Fibroblast of skin of right quadriceps (primary cell): Measurements from ENCODE around the gene SPHKAP.
"Not testable (repeated sequence)": the region's sequence is repeated elsewhere in the genome, so short reads cannot be mapped to it uniquely, and the experiment has no call there.

Experiments used
- DNase-seq: peaks from one replicate; pipeline ENCODE4 v3.0.0-alpha.2; 2013

The SPHKAP gene

GRCh38 chr2:228181098-228182019 lies at the start of gene SPHKAP:
Gene SPHKAP (minus strand): TSS chr2:228181687. CDS start chr2:228181598, 89 bp downstream.
- DNase-seq, result no peak

GRCh38 chr2:228227466-228227865 lies 46.0 kb upstream of the SPHKAP start:
- no peak for DNase-seq

- no peak for DNase-seq
Measured at GRCh38 chr2:228224410-228224809, 42.9 kb upstream of the SPHKAP start.

- not testable (repeated sequence) for DNase-seq
Measured at GRCh38 chr2:228218593-228218992, 37.1 kb upstream of the SPHKAP start.

GRCh38 chr2:228197504-228197903 lies 16.0 kb upstream of the SPHKAP start:
- DNase-seq, result no peak

GRCh38 chr2:228180181-228181097 lies 1.0 kb downstream of the SPHKAP start:
- peak; percentile 4 for DNase-seq

- DNase-seq, result no peak
Measured at GRCh38 chr2:228167290-228167689, 14.2 kb downstream of the SPHKAP start.

- DNase-seq, result no peak
Measured at GRCh38 chr2:228164718-228165117, 16.8 kb downstream of the SPHKAP start.

GRCh38 chr2:228157841-228158240 lies 23.6 kb downstream of the SPHKAP start:
- no peak for DNase-seq

- no peak for DNase-seq
Measured at GRCh38 chr2:228144961-228145360, 36.5 kb downstream of the SPHKAP start.

- DNase-seq, result no peak
Measured at GRCh38 chr2:228140934-228141528, 40.5 kb downstream of the SPHKAP start.

- DNase-seq, result no peak
Measured at GRCh38 chr2:228136027-228136426, 45.5 kb downstream of the SPHKAP start.

- no peak for DNase-seq
Measured at GRCh38 chr2:228135300-228135699, 46.2 kb downstream of the SPHKAP start.

- DNase-seq, result no peak
Measured at GRCh38 chr2:228131833-228132232, 49.7 kb downstream of the SPHKAP start.

- no peak for DNase-seq
Measured at GRCh38 chr2:228126401-228126800, 55.1 kb downstream of the SPHKAP start.

GRCh38 chr2:228118940-228119339 lies 62.5 kb downstream of the SPHKAP start:
- DNase-seq, result no peak

GRCh38 chr2:228107846-228108245 lies 73.6 kb downstream of the SPHKAP start:
- DNase-seq, result no peak

GRCh38 chr2:228105526-228106250 lies 75.8 kb downstream of the SPHKAP start:
- no peak for DNase-seq

- DNase-seq, result no peak
Measured at GRCh38 chr2:228104215-228104614, 77.3 kb downstream of the SPHKAP start.

GRCh38 chr2:228103379-228103778 lies 78.1 kb downstream of the SPHKAP start:
- no peak for DNase-seq

- no peak for DNase-seq
Measured at GRCh38 chr2:228102949-228103348, 78.5 kb downstream of the SPHKAP start.

- DNase-seq, result peak; percentile 34
Measured at GRCh38 chr2:228094377-228094921, 87.0 kb downstream of the SPHKAP start.
